Measurements from ENCODE around the gene UBA1.

The UBA1 gene

DNA sequence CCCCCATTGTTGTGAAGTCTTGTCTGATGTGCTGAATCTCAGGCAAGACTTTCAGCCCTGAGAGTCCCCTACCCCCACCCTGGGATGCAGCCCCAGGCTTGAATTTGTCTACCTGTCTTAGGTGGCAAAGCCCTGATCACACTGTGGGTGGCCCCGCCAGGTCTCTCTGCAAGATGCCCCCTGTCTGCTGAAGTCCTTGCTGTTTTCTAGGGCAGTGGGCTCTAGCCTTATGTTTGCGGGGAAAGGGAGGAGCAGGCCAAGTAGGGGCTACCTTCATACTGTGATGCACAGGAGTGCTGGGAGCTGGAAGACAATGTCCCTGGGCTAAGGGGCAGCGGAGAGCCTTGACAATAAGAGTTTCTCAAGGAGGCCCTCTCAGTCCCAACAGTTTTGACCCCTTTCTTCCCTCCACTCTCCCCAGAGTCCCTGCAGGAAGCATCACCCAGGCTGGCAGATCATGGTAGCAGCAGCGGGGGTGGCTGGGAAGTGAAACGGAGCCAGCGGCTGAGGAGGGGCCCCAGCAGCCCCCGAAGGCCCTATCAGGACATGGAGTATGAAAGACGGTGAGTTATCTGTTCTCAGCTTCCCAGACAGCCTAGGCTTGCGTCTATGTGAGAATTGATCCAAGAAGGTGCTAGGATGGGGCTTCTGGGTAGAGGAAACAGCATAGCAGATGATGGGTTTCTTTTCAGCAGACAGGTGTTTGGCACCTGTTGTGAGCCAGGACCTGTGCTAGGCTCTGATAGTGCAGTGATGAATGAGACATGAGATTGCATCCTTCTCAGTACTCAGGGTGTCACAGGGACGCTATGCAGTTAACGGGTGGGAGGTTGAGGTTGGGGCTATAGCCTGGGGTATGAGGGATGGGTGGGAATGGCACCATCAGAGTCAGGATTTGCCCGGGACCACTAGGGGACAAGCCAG is 46.4 kb upstream of the UBA1 start:
- H3K27ac ChIP-seq: peak overlapping the region; percentile 90; the same call in 1 of the 2 replicates
- TF ChIP-seq, protein P1, sequence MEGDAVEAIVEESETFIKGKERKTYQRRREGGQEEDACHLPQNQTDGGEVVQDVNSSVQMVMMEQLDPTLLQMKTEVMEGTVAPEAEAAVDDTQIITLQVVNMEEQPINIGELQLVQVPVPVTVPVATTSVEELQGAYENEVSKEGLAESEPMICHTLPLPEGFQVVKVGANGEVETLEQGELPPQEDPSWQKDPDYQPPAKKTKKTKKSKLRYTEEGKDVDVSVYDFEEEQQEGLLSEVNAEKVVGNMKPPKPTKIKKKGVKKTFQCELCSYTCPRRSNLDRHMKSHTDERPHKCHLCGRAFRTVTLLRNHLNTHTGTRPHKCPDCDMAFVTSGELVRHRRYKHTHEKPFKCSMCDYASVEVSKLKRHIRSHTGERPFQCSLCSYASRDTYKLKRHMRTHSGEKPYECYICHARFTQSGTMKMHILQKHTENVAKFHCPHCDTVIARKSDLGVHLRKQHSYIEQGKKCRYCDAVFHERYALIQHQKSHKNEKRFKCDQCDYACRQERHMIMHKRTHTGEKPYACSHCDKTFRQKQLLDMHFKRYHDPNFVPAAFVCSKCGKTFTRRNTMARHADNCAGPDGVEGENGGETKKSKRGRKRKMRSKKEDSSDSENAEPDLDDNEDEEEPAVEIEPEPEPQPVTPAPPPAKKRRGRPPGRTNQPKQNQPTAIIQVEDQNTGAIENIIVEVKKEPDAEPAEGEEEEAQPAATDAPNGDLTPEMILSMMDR (conservative IDR thresholded peaks at IDR 0.05): no peak

DNA sequence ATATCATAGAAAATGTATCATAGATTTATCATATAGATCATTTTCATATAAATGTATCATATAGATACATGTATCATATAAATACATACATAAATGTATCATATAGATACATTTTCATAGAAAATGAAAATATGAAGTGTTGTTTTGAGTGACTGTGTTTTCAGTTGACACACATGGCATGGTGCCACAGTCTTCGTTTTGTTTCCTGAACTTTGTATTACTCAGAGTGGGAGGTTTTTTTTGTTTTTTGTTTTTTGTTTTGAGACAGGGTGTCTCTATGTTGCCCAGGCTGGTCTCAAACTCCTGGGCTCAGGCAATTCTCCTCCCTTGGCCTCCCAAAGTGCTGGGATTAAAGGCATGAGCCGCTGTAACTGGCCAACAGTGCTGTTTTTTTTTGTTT is 44.7 kb upstream of the UBA1 start:
- no peak overlapping the region for H3K27ac ChIP-seq
- TF ChIP-seq, protein P1 (conservative IDR thresholded peaks at IDR 0.05): no peak

DNA sequence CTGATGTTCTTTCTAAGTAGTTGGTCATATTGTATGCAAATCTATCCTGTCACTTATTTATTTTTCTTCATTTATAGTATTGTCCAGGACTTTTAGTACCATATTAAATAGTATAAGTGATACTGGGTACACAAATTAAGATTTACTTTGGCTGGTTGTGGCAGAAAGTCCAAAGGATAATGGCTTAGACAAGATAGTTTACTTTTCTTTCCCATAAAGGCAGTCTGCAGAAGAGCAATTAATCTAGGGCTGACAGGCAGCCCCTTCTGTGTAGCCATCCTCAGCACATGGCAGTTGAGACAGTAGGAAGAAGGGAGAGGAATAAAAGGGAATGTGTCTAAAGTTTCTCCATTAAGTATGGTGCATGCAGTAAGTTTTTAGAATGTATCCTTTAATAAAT is 42.2 kb upstream of the UBA1 start:
- H3K27ac ChIP-seq: peak overlapping the region; percentile 60
- TF ChIP-seq, protein P1 (conservative IDR thresholded peaks at IDR 0.05): no peak

DNA sequence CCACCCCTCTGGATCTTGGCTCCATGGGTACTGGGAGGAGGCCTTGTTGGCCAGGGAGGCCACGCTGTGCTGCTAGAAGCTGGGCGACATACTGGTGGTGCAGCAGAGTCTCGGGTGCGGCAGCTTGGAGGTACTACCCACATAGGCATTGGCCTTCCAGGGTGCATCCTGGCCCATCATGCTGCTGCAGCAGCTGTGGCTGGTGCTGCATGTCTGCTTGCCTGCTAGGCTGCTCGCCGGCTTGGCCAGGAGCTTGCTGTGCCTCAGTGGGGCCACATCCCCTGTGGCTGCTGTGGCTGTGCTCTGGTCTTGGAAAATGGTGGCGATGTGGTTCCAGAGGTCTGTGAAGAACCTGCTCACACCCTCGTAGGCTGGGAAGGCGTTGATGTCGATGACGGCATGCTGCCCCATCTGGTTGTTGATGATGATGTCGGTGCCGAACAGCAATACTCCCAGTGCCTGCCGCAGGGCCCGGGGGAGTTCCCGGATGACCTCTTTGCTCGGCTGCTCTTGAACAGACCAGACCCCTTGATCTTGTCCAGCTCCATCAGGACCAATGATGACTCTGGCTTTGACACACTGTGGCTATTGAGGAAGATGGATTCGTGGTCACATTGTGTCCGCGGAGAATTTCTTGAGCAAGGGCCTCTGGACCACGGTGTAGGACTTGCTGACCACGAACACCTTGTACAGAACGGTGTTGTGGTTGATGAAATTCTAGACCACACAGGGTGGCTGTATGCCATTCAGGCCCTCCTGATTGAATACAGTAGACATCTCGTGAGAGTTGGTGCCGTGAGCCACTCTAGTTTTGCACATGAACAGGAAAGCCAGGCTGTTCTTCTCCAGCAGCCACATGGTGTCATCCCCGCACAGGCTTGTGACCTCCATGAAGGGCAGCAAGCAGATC is 36.8 kb upstream of the UBA1 start:
- no peak overlapping the region for H3K27ac ChIP-seq
- TF ChIP-seq, protein P1 (conservative IDR thresholded peaks at IDR 0.05): no peak

DNA sequence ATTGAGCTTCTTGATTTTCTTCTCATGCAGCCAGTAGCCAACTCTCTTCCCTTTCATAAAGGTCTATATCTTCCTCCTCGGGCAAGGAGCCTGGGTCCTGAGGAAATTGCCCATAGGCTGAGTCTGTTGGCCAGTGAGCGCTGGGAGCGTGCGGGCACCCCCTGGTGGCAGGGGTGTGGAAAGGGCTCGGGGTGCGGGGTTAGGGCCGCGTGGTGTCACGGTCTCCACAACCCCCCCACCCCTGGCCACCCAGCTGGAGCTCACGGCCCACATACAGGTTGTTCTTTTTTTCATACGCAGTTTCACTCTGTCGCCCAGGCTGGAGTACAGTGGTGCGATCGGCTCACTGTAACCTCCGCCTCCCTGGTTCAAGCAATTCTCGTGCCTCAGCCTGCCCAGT is 35.5 kb upstream of the UBA1 start:
- H3K27ac ChIP-seq: no peak overlapping the region
- TF ChIP-seq, protein P1 (conservative IDR thresholded peaks at IDR 0.05): no peak

DNA sequence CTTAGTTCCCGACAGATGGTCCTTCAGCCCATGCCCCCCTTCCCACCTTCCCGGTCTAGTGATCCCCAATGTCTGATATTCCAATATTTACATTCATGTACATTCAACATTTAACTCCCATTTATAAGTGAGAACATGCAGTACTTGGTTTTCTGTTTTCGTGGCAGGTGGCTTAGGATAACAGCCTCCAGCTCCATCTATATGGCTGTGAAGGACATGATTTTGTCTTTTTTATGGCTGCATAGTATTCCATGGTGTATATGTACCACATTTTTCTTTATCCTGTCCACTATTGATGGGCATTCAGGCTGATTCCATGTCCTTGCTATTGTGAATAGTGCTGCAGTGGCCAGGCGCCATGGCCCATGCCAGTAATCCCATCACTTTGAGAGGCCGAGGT is 34.8 kb upstream of the UBA1 start:
- no peak overlapping the region for H3K27ac ChIP-seq
- TF ChIP-seq, protein P1 (conservative IDR thresholded peaks at IDR 0.05): no peak

DNA sequence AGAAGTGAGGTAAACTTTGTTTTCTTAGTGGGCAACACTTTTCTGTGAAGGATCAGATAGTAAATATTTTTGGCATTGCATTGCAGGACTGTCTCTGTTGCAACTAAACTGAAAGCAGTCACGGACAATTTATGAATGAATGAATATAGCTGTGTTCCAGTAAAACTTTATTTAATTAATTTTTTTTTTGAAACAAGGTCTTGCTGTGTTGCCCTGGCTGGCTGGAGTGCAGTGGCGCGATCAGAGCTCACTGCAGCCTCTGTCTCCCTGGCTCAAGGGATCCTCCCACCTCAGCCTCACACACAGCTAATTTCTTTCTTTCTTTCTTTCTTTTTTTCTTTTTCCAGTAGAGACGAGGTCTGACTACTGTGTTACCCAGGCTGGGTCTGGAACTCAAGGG is 32.8 kb upstream of the UBA1 start:
- no peak overlapping the region for H3K27ac ChIP-seq
- TF ChIP-seq, protein P1 (conservative IDR thresholded peaks at IDR 0.05): no peak

Measured in VCaP (cell line).